Measurements from ENCODE around the gene ZFP1.

DNA sequence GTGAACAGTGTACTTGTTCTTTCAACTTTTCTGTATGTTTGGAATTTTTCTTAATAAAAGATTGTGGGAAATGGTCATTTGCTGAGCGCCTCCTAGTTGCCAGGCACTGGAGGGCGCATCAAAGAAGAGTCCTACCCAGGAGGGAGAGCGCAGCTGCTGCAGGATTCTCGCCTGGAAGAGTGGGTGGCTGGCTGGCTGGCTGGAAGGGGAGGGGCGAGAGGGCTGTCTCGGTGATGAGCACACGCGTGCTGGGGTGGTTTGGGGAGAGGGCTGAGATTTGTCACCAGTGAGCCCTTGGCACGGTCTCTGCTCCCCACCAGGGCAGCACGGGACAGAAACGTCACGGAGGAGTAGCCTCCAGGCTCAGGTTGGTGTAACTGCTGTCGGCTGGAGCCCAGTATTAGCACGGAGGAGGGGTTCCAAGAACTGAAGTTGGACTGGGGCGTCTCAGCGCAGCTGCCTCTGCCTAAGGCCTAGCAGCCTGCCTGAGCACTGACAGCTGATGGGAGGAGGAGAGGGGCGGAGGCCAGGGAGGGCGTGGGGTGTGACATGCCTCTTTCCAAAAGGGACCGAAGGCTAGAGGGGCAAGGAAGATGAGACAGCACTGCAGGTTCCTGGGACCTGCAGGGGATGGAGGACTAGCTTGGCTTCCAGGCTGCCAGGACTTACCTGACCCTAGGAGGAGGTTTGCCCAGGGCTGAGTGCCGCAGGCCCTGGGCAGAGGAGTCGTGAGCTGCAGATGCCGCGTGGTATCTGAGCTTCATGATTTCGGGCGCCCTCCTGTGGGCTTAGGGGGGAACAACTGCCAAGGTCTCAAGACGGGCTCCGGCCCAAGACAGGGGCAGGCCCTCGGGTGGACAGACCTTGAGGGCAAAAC lies 37.4 kb upstream of the ZFP1 start:
- TF ChIP-seq, protein P1, sequence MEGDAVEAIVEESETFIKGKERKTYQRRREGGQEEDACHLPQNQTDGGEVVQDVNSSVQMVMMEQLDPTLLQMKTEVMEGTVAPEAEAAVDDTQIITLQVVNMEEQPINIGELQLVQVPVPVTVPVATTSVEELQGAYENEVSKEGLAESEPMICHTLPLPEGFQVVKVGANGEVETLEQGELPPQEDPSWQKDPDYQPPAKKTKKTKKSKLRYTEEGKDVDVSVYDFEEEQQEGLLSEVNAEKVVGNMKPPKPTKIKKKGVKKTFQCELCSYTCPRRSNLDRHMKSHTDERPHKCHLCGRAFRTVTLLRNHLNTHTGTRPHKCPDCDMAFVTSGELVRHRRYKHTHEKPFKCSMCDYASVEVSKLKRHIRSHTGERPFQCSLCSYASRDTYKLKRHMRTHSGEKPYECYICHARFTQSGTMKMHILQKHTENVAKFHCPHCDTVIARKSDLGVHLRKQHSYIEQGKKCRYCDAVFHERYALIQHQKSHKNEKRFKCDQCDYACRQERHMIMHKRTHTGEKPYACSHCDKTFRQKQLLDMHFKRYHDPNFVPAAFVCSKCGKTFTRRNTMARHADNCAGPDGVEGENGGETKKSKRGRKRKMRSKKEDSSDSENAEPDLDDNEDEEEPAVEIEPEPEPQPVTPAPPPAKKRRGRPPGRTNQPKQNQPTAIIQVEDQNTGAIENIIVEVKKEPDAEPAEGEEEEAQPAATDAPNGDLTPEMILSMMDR (conservative IDR thresholded peaks at IDR 0.05; ENCODE audit: low read depth, low read length), result peak; percentile 93
- no peak for TF ChIP-seq EZH2 (IDR thresholded peaks at IDR 0.05; ENCODE audit: borderline replicate concordance, low read depth, low read length, poor library complexity, severe bottlenecking)

Data from A673 (cell line).